ENCODE measurements around the gene OPN3.

Gene OPN3

DNA sequence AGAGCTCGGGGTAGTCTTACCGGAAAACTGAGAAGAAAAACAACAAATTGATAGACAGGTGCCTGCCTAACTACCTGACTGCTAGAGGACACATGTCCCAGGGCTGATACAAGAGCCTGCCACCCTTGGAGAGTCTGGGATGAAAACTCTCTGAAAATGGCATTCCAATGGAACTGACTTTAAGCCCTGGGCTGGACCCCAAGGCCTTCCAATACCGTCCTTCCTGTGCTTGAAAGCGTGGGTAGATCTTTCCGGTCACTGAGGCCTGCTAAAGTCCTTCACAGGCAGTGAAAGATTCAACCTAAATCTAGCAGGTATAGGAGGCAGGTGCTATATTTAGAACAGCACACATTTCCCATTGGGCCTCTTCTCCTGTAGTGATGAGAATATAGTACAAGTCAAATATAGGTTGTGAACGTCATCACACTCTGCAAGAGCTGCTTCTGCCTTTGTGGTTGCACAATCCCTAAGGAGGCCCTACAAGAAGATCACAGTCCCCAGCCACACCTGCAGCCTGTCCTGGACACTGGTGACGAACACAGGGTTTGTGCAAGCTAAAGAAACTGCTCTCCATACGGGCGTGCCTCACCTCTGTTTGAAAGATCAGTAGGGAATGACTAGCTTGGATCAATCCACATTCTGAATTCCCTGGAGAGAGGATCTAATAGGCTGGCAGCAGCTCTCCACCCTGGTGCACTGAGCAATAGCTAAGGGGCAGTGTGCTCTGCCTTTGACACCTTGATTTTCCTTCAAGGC lies 876 bp upstream of the OPN3 start (continued):
- TF ChIP-seq, protein P1, sequence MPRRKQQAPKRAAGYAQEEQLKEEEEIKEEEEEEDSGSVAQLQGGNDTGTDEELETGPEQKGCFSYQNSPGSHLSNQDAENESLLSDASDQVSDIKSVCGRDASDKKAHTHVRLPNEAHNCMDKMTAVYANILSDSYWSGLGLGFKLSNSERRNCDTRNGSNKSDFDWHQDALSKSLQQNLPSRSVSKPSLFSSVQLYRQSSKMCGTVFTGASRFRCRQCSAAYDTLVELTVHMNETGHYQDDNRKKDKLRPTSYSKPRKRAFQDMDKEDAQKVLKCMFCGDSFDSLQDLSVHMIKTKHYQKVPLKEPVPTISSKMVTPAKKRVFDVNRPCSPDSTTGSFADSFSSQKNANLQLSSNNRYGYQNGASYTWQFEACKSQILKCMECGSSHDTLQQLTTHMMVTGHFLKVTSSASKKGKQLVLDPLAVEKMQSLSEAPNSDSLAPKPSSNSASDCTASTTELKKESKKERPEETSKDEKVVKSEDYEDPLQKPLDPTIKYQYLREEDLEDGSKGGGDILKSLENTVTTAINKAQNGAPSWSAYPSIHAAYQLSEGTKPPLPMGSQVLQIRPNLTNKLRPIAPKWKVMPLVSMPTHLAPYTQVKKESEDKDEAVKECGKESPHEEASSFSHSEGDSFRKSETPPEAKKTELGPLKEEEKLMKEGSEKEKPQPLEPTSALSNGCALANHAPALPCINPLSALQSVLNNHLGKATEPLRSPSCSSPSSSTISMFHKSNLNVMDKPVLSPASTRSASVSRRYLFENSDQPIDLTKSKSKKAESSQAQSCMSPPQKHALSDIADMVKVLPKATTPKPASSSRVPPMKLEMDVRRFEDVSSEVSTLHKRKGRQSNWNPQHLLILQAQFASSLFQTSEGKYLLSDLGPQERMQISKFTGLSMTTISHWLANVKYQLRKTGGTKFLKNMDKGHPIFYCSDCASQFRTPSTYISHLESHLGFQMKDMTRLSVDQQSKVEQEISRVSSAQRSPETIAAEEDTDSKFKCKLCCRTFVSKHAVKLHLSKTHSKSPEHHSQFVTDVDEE (CRISPR knock-in tag; IDR thresholded peaks at IDR 0.05), result no peak
- TF ChIP-seq CSDC2 (CRISPR knock-in tag; IDR thresholded peaks at IDR 0.05), result no peak
- TF ChIP-seq, protein P2, sequence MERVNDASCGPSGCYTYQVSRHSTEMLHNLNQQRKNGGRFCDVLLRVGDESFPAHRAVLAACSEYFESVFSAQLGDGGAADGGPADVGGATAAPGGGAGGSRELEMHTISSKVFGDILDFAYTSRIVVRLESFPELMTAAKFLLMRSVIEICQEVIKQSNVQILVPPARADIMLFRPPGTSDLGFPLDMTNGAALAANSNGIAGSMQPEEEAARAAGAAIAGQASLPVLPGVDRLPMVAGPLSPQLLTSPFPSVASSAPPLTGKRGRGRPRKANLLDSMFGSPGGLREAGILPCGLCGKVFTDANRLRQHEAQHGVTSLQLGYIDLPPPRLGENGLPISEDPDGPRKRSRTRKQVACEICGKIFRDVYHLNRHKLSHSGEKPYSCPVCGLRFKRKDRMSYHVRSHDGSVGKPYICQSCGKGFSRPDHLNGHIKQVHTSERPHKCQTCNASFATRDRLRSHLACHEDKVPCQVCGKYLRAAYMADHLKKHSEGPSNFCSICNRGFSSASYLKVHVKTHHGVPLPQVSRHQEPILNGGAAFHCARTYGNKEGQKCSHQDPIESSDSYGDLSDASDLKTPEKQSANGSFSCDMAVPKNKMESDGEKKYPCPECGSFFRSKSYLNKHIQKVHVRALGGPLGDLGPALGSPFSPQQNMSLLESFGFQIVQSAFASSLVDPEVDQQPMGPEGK (CRISPR knock-in tag; IDR thresholded peaks at IDR 0.05; ENCODE audit: borderline replicate concordance), result no peak
- no peak for TF ChIP-seq SNAI2 (CRISPR knock-in tag; IDR thresholded peaks at IDR 0.05)

DNA sequence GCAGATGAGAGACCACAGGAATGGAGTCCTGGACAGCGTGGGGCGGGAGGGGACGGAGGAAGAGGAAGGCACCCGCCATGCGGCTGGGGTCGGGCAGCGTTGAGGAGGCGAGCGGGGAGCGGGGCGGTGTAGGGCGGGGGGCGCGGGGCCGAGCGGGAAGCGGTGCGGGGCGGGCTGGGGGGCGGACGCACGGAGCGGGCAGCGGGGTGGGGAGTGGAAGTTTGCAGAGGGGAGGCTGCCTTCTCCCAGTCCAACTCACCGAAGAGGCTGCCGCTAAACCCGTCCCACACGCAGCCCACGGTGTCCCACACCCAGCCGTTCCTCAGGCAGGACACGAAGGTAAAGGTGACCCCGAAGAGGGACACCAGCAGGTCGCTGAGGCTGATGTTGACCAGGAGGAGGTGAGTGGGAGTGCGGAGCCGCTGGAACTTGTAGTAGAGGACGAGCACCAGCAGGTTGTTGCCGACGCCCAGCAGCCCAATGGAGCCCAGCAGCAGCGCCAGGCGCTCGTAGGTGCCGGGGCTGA lies 483 bp downstream of the OPN3 start:
- no peak for TF ChIP-seq ARNTL (CRISPR knock-in tag; IDR thresholded peaks at IDR 0.05; ENCODE audit: borderline replicate concordance, low read depth)
- no peak for TF ChIP-seq RARB (CRISPR knock-in tag; IDR thresholded peaks at IDR 0.05)
- no peak for TF ChIP-seq CSDC2 (CRISPR knock-in tag; IDR thresholded peaks at IDR 0.05)
- TF ChIP-seq ISL1 (CRISPR knock-in tag; IDR thresholded peaks at IDR 0.05), result no peak
- TF ChIP-seq, protein P3, sequence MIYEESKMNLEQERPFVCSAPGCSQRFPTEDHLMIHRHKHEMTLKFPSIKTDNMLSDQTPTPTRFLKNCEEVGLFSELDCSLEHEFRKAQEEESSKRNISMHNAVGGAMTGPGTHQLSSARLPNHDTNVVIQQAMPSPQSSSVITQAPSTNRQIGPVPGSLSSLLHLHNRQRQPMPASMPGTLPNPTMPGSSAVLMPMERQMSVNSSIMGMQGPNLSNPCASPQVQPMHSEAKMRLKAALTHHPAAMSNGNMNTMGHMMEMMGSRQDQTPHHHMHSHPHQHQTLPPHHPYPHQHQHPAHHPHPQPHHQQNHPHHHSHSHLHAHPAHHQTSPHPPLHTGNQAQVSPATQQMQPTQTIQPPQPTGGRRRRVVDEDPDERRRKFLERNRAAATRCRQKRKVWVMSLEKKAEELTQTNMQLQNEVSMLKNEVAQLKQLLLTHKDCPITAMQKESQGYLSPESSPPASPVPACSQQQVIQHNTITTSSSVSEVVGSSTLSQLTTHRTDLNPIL (CRISPR knock-in tag; IDR thresholded peaks at IDR 0.05; ENCODE audit: low read depth), result no peak
- TF ChIP-seq, protein P4, sequence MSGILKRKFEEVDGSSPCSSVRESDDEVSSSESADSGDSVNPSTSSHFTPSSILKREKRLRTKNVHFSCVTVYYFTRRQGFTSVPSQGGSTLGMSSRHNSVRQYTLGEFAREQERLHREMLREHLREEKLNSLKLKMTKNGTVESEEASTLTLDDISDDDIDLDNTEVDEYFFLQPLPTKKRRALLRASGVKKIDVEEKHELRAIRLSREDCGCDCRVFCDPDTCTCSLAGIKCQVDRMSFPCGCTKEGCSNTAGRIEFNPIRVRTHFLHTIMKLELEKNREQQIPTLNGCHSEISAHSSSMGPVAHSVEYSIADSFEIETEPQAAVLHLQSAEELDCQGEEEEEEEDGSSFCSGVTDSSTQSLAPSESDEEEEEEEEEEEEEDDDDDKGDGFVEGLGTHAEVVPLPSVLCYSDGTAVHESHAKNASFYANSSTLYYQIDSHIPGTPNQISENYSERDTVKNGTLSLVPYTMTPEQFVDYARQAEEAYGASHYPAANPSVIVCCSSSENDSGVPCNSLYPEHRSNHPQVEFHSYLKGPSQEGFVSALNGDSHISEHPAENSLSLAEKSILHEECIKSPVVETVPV (CRISPR knock-in tag; IDR thresholded peaks at IDR 0.05), result no peak
- TF ChIP-seq ZFP30 (CRISPR knock-in tag; IDR thresholded peaks at IDR 0.05), result no peak
- no peak for TF ChIP-seq BACH2 (CRISPR knock-in tag; IDR thresholded peaks at IDR 0.05; ENCODE audit: borderline replicate concordance)
- TF ChIP-seq ZC3H10 (CRISPR knock-in tag; IDR thresholded peaks at IDR 0.05), result no peak
- no peak for TF ChIP-seq ZFP3 (CRISPR knock-in tag; IDR thresholded peaks at IDR 0.05)
- TF ChIP-seq, protein P5, sequence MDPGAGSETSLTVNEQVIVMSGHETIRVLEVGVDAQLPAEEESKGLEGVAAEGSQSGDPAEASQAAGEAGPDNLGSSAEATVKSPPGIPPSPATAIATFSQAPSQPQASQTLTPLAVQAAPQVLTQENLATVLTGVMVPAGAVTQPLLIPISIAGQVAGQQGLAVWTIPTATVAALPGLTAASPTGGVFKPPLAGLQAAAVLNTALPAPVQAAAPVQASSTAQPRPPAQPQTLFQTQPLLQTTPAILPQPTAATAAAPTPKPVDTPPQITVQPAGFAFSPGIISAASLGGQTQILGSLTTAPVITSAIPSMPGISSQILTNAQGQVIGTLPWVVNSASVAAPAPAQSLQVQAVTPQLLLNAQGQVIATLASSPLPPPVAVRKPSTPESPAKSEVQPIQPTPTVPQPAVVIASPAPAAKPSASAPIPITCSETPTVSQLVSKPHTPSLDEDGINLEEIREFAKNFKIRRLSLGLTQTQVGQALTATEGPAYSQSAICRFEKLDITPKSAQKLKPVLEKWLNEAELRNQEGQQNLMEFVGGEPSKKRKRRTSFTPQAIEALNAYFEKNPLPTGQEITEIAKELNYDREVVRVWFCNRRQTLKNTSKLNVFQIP (CRISPR knock-in tag; IDR thresholded peaks at IDR 0.05; ENCODE audit: borderline replicate concordance, low read depth), result no peak
- TF ChIP-seq SNAI2 (CRISPR knock-in tag; IDR thresholded peaks at IDR 0.05), result no peak
- no peak for TF ChIP-seq ZNF565 (CRISPR knock-in tag; conservative IDR thresholded peaks at IDR 0.05; ENCODE audit: low read depth)
- no peak for TF ChIP-seq ZNF70 (CRISPR knock-in tag; IDR thresholded peaks at IDR 0.05)
- TF ChIP-seq, protein P1 (CRISPR knock-in tag; IDR thresholded peaks at IDR 0.05), result no peak
- TF ChIP-seq TOX (CRISPR knock-in tag; IDR thresholded peaks at IDR 0.05; ENCODE audit: borderline replicate concordance), result no peak
- peak; percentile 62 for ATAC-seq
